Heart left ventricle (tissue), 16 donors: ENCODE data around the gene LPCAT1. TPM values are rescaled to one million over a fixed set of nuclear protein-coding genes. Genes with fewer than 3 reads are reported as not detected.

Source experiments
- ATAC-seq, 4 donors: fragments of 200-7000 bp; cut with Tn5 transposase; one replicate each; pipeline ENCODE4 v1.9.1; 2020 to 2022; ENCODE audit warnings: moderate library complexity in 4 of 4, mild to moderate bottlenecking in 3 of 4, moderate number of reproducible peaks in 1 of 4
- DNase-seq, 5 donors: peaks; one replicate each; pipeline ENCODE4 v3.0.0-alpha.2; 2020
- H3K27ac ChIP-seq, 12 donors: fragments of 200-600 bp; sonication (generic) in 4 of 12; one replicate each; pipeline versions ENCODE4 v1.5.0 to v1.8.0; 2016 to 2022; ENCODE audit warnings: mild to moderate bottlenecking in 2 of 12
- H3K27me3 ChIP-seq, 9 donors: fragments of 200-600 bp; sonication (generic) in 2 of 9; one replicate each; pipeline versions ENCODE4 v1.5.1 to v1.8.0; 2016 to 2022; ENCODE audit warnings: mild to moderate bottlenecking in 3 of 9
- H3K36me3 ChIP-seq, 9 donors: fragments of 200-600 bp; sonication (generic) in 2 of 9; one replicate each; pipeline versions ENCODE4 v1.5.0 to v1.8.0; 2018 to 2022; ENCODE audit warnings: mild to moderate bottlenecking in 2 of 9
- H3K4me1 ChIP-seq, 12 donors: fragments of 200-600 bp; sonication (generic) in 4 of 12; one replicate each; pipeline versions ENCODE4 v1.5.0 to v1.8.0; 2016 to 2022; ENCODE audit warnings: mild to moderate bottlenecking in 3 of 12
- H3K4me3 ChIP-seq, 12 donors: fragments of 200-600 bp; sonication (generic) in 4 of 12; one replicate each; pipeline versions ENCODE4 v1.5.0 to v1.8.0; 2017 to 2022; ENCODE audit warnings: mild to moderate bottlenecking in 9 of 12, moderate library complexity in 4 of 12
- H3K9me3 ChIP-seq, 12 donors: fragments of 200-600 bp; sonication (generic) in 4 of 12; one replicate each; pipeline versions ENCODE4 v1.5.0 to v1.8.0; 2016 to 2022; ENCODE audit warnings: mild to moderate bottlenecking in 1 of 12
- POLR2A ChIP-seq, 2 donors: fragments of 450-650 bp; IDR thresholded peaks; one replicate each; pipeline ENCODE4 v1.6.1; 2017; ENCODE audit warnings: antibody characterized with exemption in 2 of 2, mild to moderate bottlenecking in 2 of 2, moderate library complexity in 2 of 2
- WGBS, 4 donors: extraction: QIAGEN DNeasy Blood & Tissue Kit in 2 of 4; methylation state at CpG; one replicate each; pipeline versions ENCODE4 v1.1.5 to v1.1.7; 2013 to 2018; 5-methylcytosine and 5-hydroxymethylcytosine counted together
- intact Hi-C, 10 donors: fragments of 100-400 bp; cut with DNase I; formaldehyde crosslinking; loops; one replicate each; pipeline versions ENCODE4 v1.11.1 to v1.14.2; 2022
- polyA plus RNA-seq, 2 donors: library from polyadenylated mRNA; stranded (reverse); fragments of 200-250 nt; gene quantifications; one replicate each; pipeline ENCODE4 v1.2.3, GENCODE V29; 2013
- total RNA-seq, 9 donors: library from RNA; depleted of rRNA in 2 of 9; stranded (reverse); fragments of >200 nt in 2 of 9; fragmentation: NEBNext Ultra II Directional in 3 of 9; extraction: Animal tissue kit (Norgen Biotek cat#: 25700) in 3 of 9; gene quantifications; one replicate each; pipeline versions ENCODE4 v1.1.0 to v1.2.4, GENCODE V29; 2016 to 2023
- TF ChIP-seq, protein P1 (sequence below), 12 donors: fragments of 200-600 bp; sonication (generic) in 4 of 12; IDR thresholded peaks; one replicate each; pipeline versions ENCODE4 v1.5.0 to v1.8.0; 2018 to 2022; ENCODE audit warnings: antibody characterized with exemption in 12 of 12, mild to moderate bottlenecking in 5 of 12
- donor health status: ischemic (EF 13 %, LVEDD 7.1; RV severe dilation, severe dysfunction).
- donor health status: healthy with polysubstance abuse.
- donor health status: DM: no; HTN: yes; CAD: no.
- donor health status: DM: no; HTN: no; CAD: no.
- donor health status: ischemic (EF 25% LVEDD 6.9; RV normal size, moderate dysfunction).
- donor health status: ischemic (EF 25% LVEDD 5.7; RV mildly dilated, moderate dysfunction).
- donor health status: healthy.
- donor health status: DM: yes; HTN: yes; CAD: no.
- donor health status: ischemic (EF 35%, LVEDD 5.7; RV mildly dilated, moderate dysfunction).
- donor health status: nonischemic (EF 11% LVEDD 7.7; RV severe dilation, severe dysfunction).
- donor health status: DM: yes; HTN: yes; CAD: no.
- donor health status: PGD.
- donor health status: ischemic (EF 29% LVEDD 5.4; RV normal size, mild dysfunction).
- donor health status: nonischemic (EF 23%, LVEDD 6.1; RV moderate dilation, normal function).

The LPCAT1 gene
- total and polyA plus RNA-seq, 11 donors = 8.2 to 30.6 (median 9.9) TPM

DNA sequence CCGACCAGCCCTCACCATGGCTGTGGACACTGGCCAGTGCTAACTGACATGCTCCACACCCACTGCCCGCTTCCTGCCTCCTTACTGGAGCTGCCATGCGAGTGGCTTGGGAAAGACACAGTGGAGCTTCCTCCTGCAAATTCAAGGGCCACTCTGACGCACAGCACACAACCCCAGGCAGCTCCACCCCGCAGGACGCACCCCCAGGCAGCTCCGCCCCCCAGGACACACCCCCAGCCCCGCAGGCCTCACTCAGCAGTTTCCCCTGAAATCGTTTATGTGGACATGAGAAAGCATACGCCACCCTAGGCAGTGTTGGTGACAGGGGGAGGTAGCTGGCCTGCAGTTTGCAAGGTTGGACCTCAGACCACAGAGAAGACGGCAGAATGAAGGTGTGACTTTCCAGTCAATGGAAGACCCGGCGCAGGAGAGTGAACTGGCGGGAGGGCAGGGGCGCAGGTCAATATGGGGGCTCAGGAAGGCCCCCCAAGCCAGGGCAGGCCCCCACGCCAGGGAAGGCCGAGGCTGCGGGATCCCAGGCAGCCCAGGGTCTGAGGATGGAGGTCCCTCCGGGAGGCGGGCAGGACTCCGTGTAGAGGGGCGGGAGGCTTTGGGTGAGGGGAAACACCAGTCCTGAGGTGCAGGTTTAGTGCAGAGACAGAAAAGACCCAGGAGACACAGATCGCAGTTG lies 21.6 kb downstream of the LPCAT1 start:
- peaks cover 0 to 81% (median 17%) of the 10 kb centered on the region in 12 donors for H3K4me1 ChIP-seq

DNA sequence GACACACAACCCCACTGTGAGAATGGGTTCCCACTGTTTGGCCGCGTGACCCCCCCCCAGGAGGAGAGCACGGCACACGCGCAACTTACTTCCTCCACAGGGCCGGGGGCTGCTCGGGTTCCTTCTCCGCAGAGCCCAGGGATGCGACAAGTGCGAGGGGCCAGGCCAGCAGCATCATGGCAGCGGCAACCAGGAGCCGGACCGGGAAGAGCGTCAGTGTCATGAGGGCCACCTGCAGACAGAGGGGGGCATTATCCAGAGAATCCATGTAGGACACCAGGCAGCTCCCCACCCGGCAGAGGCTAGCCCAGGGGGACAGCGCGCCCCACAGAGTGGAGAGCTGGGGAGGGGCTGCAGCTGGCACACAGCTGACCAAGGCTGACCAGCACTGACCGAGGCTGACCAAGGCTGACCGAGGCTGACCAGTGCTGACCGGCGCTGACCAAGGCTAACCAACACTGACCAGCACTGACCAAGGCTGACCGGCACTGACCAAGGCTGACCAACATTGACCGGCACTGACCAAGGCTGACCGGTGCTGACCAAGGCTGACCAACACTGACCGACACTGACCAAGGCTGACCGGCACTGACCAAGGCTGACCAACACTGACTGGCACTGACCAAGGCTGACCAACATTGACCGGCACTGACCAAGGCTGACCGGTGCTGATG lies 22.3 kb downstream of the LPCAT1 start:
- Histone ChIP-seq H3K27ac (no peak overlapping the region), H3K27me3 (no peaks in the 10 kb centered on the region), H3K4me3 (no peak overlapping the region), H3K36me3 (peaks cover 0 to 18% (median 0%) of the 10 kb centered on the region in 9 donors), H3K9me3 (no peaks in the 10 kb centered on the region), H3K4me1 (peaks cover 0 to 83% (median 17%) of the 10 kb centered on the region in 12 donors)
- DNase-seq (no peak), ATAC-seq (no peak)
- TF ChIP-seq POLR2A (IDR thresholded peaks at IDR 0.05) = no peak
- TF ChIP-seq, protein P1, sequence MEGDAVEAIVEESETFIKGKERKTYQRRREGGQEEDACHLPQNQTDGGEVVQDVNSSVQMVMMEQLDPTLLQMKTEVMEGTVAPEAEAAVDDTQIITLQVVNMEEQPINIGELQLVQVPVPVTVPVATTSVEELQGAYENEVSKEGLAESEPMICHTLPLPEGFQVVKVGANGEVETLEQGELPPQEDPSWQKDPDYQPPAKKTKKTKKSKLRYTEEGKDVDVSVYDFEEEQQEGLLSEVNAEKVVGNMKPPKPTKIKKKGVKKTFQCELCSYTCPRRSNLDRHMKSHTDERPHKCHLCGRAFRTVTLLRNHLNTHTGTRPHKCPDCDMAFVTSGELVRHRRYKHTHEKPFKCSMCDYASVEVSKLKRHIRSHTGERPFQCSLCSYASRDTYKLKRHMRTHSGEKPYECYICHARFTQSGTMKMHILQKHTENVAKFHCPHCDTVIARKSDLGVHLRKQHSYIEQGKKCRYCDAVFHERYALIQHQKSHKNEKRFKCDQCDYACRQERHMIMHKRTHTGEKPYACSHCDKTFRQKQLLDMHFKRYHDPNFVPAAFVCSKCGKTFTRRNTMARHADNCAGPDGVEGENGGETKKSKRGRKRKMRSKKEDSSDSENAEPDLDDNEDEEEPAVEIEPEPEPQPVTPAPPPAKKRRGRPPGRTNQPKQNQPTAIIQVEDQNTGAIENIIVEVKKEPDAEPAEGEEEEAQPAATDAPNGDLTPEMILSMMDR (IDR thresholded peaks at IDR 0.05) = no peak
- intact Hi-C loops = no loop called here
- 93 to 98% (median 95%) methylated on average over 16 to 28 of the region's 28 CpGs for whole genome bisulfite sequencing, 4 donors

More for the DNA sequence above, 21.6 kb downstream of the LPCAT1 start:
- Histone ChIP-seq H3K27me3 (no peaks in the 10 kb centered on the region), H3K9me3 (no peaks in the 10 kb centered on the region), H3K27ac (peak overlapping the region in 1 of 12 donors; percentile 89), H3K4me3 (no peak overlapping the region), H3K36me3 (peaks cover 0 to 18% (median 0%) of the 10 kb centered on the region in 9 donors)
- ATAC-seq (peak in 3 of 4 donors; percentile 23 to 61 (median 48)), DNase-seq (peak in 4 of 5 donors; percentile 54 to 78 (median 62))
- 89 to 94% (median 90%) methylated on average over 12 to 23 of the region's 23 CpGs for WGBS, 4 donors
- intact Hi-C loops = no loop called here
- TF ChIP-seq POLR2A (IDR thresholded peaks at IDR 0.05) = no peak
- TF ChIP-seq, protein P1 (IDR thresholded peaks at IDR 0.05) = no peak

DNA sequence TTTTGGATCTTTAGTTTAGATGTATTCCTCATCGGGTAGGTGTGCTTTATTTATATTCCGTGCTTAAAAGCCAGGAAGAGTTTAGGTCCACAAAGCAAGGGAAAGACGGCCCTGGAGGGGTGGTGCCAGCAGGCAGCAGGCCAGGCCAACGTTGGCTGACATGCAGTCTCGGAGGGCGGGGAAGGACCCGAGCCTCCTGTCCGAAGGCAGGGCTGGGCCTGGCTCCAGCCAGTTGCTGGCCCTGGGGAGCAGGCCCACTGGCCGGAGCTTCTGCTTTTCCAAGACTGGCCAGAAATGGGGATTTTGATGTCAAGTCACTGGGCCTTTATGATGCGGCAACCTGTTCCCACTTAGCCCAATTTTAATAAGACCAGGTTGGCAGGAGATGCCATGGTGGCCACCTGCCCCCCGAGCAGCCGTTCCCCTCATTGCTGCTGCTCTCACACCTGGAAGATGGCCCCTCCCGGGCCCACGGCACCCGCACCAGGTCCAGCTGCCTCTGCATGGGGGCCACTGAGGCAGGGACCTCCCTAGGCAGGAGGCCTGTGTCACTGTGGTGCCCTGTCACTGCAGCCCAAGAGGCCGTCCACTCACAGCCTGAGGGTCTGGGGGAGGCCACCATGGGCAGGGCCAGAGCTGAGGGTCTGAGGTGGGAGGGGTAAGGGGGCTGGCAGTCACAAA lies 23.2 kb downstream of the LPCAT1 start:
- TF ChIP-seq POLR2A (IDR thresholded peaks at IDR 0.05) = no peak
- TF ChIP-seq, protein P1 (IDR thresholded peaks at IDR 0.05) = no peak
- H3K27me3 ChIP-seq = no peaks in the 10 kb centered on the region
- 12 to 50% (median 42%) methylated on average over 10 to 16 of the region's 16 CpGs for WGBS, 4 donors
- peak overlapping the region in 3 of 12 donors; percentile 14 to 38 (median 15) for H3K27ac ChIP-seq
- peaks cover 0 to 18% (median 0%) of the 10 kb centered on the region in 9 donors for H3K36me3 ChIP-seq
- peaks cover 0 to 83% (median 17%) of the 10 kb centered on the region in 12 donors for H3K4me1 ChIP-seq
- no peak overlapping the region for H3K4me3 ChIP-seq
- H3K9me3 ChIP-seq = no peaks in the 10 kb centered on the region
- ATAC-seq (peak; percentile 74 to 85 (median 80)), DNase-seq (peak; percentile 74 to 89 (median 76))
- intact Hi-C loops = no loop called here
